A549 (cell line): ENCODE data around the gene PKDREJ. TPM values are rescaled to one million over a fixed set of nuclear protein-coding genes. Genes with fewer than 3 reads are reported as not detected.
"Not testable (repeated sequence)": the region's sequence is repeated elsewhere in the genome, so short reads cannot be mapped to it uniquely, and the experiment has no call there.

ENCODE experiments used
- ATAC-seq, 2 experiments: fragments of 200-7000 bp in 1 of 2; fragments of >200 bp in 1 of 2; cut with Nextera tagmentation in 1 of 2; cut with Tn5 transposase in 1 of 2; 3 replicates each; pipeline versions ENCODE4 v1.8.0 to v1.9.1; 2018 to 2020; ENCODE audit warnings: mild to moderate bottlenecking in 1 of 2, moderate library complexity in 1 of 2
- CTCF ChIA-PET: fragments of 300-600 bp; sonication (Branson Sonifier 250); formaldehyde crosslinking; extraction: SDS; loops from one replicate; lab custom pipeline; 2021; ENCODE audit warnings: antibody characterized with exemption, inconsistent platforms; lab: Yijun Ruan, JAX
- POLR2A ChIA-PET: fragments of 350-600 bp; formaldehyde crosslinking; extraction: SDS; loops from one replicate; lab custom pipeline; 2021; ENCODE audit warnings: antibody characterized with exemption, inconsistent platforms; lab: Yijun Ruan, JAX
- DNase-seq, 2 experiments: peaks; one replicate each; pipeline versions ENCODE4 v3.0.0 to v3.0.0-alpha.2; 2011 to 2016; ENCODE audit warnings: low read depth in 1 of 2, low spot score in 1 of 2
- FAIRE-seq: peaks from 2 replicates; lab custom pipeline; 2011; peaks lifted over from hg19 to GRCh38; lab: Jason Lieb, UNC
- H3K27ac ChIP-seq, 2 experiments: fragments of >200 bp; sonication (Bioruptor Twin); formaldehyde crosslinking; 3 replicates each; pipeline ENCODE4 v1.5.1; 2016 to 2017
- H3K4me1 ChIP-seq: fragments of >200 bp; sonication (Bioruptor Twin); formaldehyde crosslinking; 3 replicates; pipeline ENCODE4 v1.6.1; 2016
- H3K4me2 ChIP-seq: fragments of >200 bp; sonication (Bioruptor Twin); formaldehyde crosslinking; 3 replicates; pipeline ENCODE4 v1.6.1; 2016
- H3K4me3 ChIP-seq: fragments of >200 bp; sonication (Bioruptor Twin); formaldehyde crosslinking; 3 replicates; pipeline ENCODE4 v1.5.1; 2016
- H3K9me3 ChIP-seq: fragments of >200 bp; sonication (Bioruptor Twin); formaldehyde crosslinking; 3 replicates; pipeline ENCODE4 v1.6.1; 2016
- CEBPB ChIP-seq, 2 experiments: fragments of >200 bp in 1 of 2; sonication (Bioruptor Twin) in 1 of 2; formaldehyde crosslinking in 1 of 2; IDR thresholded peaks; 2 replicates each; pipeline ENCODE4 v1.6.1; 2012 to 2016
- EP300 ChIP-seq, 2 experiments: fragments of >200 bp; sonication (Bioruptor Twin); formaldehyde crosslinking; IDR thresholded peaks; 2 replicates in 1 of 2; 3 replicates in 1 of 2; pipeline ENCODE4 v1.6.1; 2016 to 2017
- GATA3 ChIP-seq: IDR thresholded peaks from 2 replicates; pipeline ENCODE4 v1.6.1; 2012; ENCODE audit warnings: borderline replicate concordance
- HEYL ChIP-seq: fragments of 250-450 bp; sonication (Bioruptor Pico); IDR thresholded peaks from 2 replicates; pipeline ENCODE4 v1.8.0; 2021; ENCODE audit warnings: mild to moderate bottlenecking, moderate library complexity
- JUN ChIP-seq, 2 experiments: fragments of >200 bp; sonication (Bioruptor Twin); formaldehyde crosslinking; IDR thresholded peaks; 2 replicates in 1 of 2; 3 replicates in 1 of 2; pipeline ENCODE4 v1.6.1; 2016 to 2017
- MAZ ChIP-seq: fragments of 150-350 bp; IDR thresholded peaks from 2 replicates; pipeline ENCODE4 v1.6.1; 2014; ENCODE audit warnings: antibody characterized with exemption, low read depth, low read length, borderline replicate concordance
- MYC ChIP-seq: IDR thresholded peaks from 2 replicates; pipeline ENCODE4 v1.6.1; 2012; ENCODE audit warnings: mild to moderate bottlenecking, inconsistent platforms, low read length, improper control_type of control experiment, borderline replicate concordance
- NFE2L2 ChIP-seq: fragments of 150-350 bp; conservative IDR thresholded peaks from 2 replicates; pipeline ENCODE4 v1.6.1; 2014; ENCODE audit warnings: low read length
- NPAS2 ChIP-seq: fragments of 250-450 bp; sonication (Bioruptor Pico); IDR thresholded peaks from 2 replicates; pipeline ENCODE4 v1.8.0; 2022; ENCODE audit warnings: mild to moderate bottlenecking, moderate library complexity, borderline replicate concordance
- NR3C1 ChIP-seq: fragments of >200 bp; sonication (Bioruptor Twin); formaldehyde crosslinking; IDR thresholded peaks from 3 replicates; pipeline ENCODE4 v1.6.1; 2017
- SREBF2 ChIP-seq: fragments of 450-650 bp; IDR thresholded peaks from 2 replicates; pipeline ENCODE4 v1.6.1; 2014; ENCODE audit warnings: mild to moderate bottlenecking, moderate library complexity
- TFCP2L1 ChIP-seq: fragments of 250-450 bp; sonication (Bioruptor Pico); IDR thresholded peaks from 2 replicates; pipeline ENCODE4 v1.5.0; 2021; ENCODE audit warnings: mild to moderate bottlenecking
- ZSCAN20 ChIP-seq: fragments of 250-450 bp; sonication (Bioruptor Pico); IDR thresholded peaks from 2 replicates; pipeline ENCODE4 v1.8.0; 2022; ENCODE audit warnings: mild to moderate bottlenecking, moderate library complexity
- WGBS: methylation state at CpG from one replicate; pipeline ENCODE4 v1.1.6; 2017; ENCODE audit errors: missing lambda C conversion rate; 5-methylcytosine and 5-hydroxymethylcytosine counted together
- polyA minus RNA-seq: library from RNA; depleted of rRNA, polyadenylated mRNA; stranded (reverse); fragments of >200 nt; gene quantifications from 2 replicates; pipeline ENCODE4 v1.2.3, GENCODE V29; 2011; rRNA and poly(A)+ RNA removed
- polyA plus RNA-seq, 4 experiments: library from polyadenylated mRNA; depleted of rRNA in 3 of 4; stranded (reverse); fragments of >200 nt; fragmentation: RNase III in 1 of 4; extraction: RNeasy Plus Mini Kit Qiagen cat#74134 plus additional on column Dnase treatment in 1 of 4; gene quantifications; 2 replicates in 3 of 4; 3 replicates in 1 of 4; pipeline ENCODE4 v1.2.3, GENCODE V29; 2011 to 2017
- TF ChIP-seq, protein P1 (sequence below): fragments of 250-450 bp; sonication (Bioruptor Pico); IDR thresholded peaks from 2 replicates; pipeline ENCODE4 v1.5.0; 2021; ENCODE audit warnings: mild to moderate bottlenecking, moderate library complexity, borderline replicate concordance
- TF ChIP-seq, protein P2 (sequence below): fragments of >200 bp; sonication (Bioruptor Twin); formaldehyde crosslinking; IDR thresholded peaks from 3 replicates; pipeline ENCODE4 v1.5.1; 2016

PKDREJ gene, protein sequence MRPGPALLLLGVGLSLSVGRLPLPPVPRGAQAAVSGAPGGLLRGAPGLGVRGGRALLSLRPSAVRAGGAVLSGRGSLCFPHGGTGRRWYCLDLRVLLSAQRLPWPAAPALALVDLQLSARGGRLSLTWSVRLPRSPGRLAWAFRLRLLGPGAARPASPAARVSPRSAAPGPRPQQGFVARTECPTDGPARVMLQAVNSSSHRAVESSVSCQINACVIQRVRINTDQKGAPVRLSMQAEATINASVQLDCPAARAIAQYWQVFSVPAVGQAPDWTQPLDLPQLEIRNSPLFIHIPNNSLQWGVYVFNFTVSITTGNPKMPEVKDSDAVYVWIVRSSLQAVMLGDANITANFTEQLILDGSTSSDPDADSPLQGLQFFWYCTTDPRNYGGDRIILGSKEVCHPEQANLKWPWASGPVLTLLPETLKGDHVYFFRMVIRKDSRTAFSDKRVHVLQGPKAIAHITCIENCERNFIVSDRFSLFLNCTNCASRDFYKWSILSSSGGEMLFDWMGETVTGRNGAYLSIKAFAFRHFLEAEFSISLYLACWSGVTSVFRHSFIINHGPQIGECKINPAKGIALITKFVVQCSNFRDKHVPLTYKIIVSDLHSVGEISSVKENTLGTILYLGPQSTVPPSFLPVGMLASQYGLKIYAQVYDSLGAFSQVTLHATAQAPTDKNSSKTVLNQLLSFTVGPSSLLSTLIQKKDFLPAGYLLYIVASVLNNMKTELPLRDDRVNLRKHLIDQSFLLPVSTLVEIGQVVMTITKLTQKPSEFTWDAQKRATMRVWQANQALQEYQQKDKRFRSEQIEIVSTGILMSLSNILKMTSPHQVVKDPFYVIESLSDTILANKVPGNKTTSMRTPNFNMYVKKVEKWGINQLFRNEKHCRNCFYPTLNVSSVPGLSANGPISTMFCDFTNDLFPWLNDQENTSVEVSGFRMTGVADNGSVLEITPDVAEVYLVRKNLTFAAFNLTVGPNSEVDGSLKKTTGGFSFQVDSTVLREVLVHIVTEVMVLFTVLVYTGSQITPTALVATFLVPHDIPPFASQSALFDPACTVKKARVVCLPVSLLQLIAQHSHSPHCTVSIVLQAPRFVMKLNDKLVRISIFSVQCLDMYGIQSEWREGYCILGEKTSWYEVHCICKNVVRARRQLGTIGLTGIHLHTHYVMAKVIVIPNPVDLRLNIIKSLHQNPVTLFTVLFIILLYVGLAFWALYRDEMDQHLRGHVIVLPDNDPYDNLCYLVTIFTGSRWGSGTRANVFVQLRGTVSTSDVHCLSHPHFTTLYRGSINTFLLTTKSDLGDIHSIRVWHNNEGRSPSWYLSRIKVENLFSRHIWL (N-terminal part only)
- polyA plus RNA-seq (2011; rRNA removed) (not detected in 2 replicates), polyA plus RNA-seq (2017; fragmentation: RNase III; extraction: RNeasy Plus Mini Kit Qiagen cat#74134 plus additional on column Dnase treatment) (not detected in 3 replicates), polyA minus RNA-seq (0.04 TPM in 1 of 2 replicates, not detected in the other)
- polyA plus RNA-seq (2012; cell fraction: cytosol; rRNA removed): not detected in 2 replicates
- not detected in 2 replicates for polyA plus RNA-seq (2012; cell fraction: nucleus; rRNA removed)

GRCh38 chr22:46263216-46263590 lies at the start of gene PKDREJ:
Gene PKDREJ, minus strand, starts transcription at chr22:46263343. Its CDS starts 21 bp downstream, at chr22:46263322.
- no peak within 1 kb of the TSS for H3K4me2 ChIP-seq
- no peak within 1 kb of the TSS for H3K27ac ChIP-seq
- H3K4me3 ChIP-seq: no peak within 1 kb of the TSS
- H3K9me3 ChIP-seq: peaks cover 6% of the 10 kb centered on the region; the same call in 1 of the 3 replicates
- no peak for TF ChIP-seq ZSCAN20 (CRISPR knock-in tag)
- no peak for TF ChIP-seq CEBPB (IDR thresholded peaks at IDR 0.05)
- TF ChIP-seq NPAS2 (CRISPR knock-in tag): no peak
- TF ChIP-seq MYC: no peak
- no peak for TF ChIP-seq EP300 (IDR thresholded peaks at IDR 0.05)
- no peak for TF ChIP-seq HEYL (CRISPR knock-in tag)
- no peak for TF ChIP-seq SREBF2
- TF ChIP-seq NFE2L2: no peak
- TF ChIP-seq, protein P1, sequence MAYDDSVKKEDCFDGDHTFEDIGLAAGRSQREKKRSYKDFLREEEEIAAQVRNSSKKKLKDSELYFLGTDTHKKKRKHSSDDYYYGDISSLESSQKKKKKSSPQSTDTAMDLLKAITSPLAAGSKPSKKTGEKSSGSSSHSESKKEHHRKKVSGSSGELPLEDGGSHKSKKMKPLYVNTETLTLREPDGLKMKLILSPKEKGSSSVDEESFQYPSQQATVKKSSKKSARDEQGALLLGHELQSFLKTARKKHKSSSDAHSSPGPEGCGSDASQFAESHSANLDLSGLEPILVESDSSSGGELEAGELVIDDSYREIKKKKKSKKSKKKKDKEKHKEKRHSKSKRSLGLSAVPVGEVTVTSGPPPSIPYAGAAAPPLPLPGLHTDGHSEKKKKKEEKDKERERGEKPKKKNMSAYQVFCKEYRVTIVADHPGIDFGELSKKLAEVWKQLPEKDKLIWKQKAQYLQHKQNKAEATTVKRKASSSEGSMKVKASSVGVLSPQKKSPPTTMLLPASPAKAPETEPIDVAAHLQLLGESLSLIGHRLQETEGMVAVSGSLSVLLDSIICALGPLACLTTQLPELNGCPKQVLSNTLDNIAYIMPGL (CRISPR knock-in tag): no peak
- TF ChIP-seq MAZ: no peak
- no peak for TF ChIP-seq TFCP2L1 (CRISPR knock-in tag)
- no peak for TF ChIP-seq NR3C1
- TF ChIP-seq, protein P2, sequence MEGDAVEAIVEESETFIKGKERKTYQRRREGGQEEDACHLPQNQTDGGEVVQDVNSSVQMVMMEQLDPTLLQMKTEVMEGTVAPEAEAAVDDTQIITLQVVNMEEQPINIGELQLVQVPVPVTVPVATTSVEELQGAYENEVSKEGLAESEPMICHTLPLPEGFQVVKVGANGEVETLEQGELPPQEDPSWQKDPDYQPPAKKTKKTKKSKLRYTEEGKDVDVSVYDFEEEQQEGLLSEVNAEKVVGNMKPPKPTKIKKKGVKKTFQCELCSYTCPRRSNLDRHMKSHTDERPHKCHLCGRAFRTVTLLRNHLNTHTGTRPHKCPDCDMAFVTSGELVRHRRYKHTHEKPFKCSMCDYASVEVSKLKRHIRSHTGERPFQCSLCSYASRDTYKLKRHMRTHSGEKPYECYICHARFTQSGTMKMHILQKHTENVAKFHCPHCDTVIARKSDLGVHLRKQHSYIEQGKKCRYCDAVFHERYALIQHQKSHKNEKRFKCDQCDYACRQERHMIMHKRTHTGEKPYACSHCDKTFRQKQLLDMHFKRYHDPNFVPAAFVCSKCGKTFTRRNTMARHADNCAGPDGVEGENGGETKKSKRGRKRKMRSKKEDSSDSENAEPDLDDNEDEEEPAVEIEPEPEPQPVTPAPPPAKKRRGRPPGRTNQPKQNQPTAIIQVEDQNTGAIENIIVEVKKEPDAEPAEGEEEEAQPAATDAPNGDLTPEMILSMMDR: no peak
- no peak for TF ChIP-seq JUN (IDR thresholded peaks at IDR 0.05)
- no peak for TF ChIP-seq GATA3
- TF ChIP-seq, all 56 proteins: peak for 0
- H3K4me1 ChIP-seq: peaks cover 5% of the 10 kb centered on the region; the same call in 1 of the 3 replicates
- CTCF ChIA-PET: no interaction called here
- POLR2A ChIA-PET: no interaction called here
- DNase-seq (no peak), ATAC-seq (no peak), FAIRE-seq (no peak)
- 90% methylated on average over 25 of the region's 30 CpGs for WGBS

DNA sequence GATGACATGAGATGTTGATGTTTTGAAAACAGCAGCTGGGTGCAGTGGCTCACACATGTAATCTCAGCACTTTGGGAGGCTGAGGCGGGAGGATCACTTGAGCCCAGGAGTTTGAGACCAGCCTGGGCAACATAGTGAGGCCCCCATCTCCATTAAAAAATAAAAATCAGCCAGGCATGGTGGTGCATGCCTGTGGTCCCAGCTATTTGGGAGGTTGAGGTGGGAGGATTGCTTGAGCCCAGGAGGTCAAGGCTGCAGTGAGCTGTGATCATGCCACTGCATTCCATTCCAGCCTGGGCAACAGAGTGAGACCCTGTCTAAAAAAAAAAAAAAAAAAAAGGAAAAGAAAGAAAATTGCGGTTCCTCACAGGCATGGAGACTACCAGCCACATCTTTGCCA lies 49.7 kb upstream of the PKDREJ start:
- H3K4me2 ChIP-seq, H3K4me1 ChIP-seq, H3K9me3 ChIP-seq, ATAC-seq, H3K4me3 ChIP-seq, H3K27ac ChIP-seq, DNase-seq, POLR2A ChIA-PET, FAIRE-seq: not testable (repeated sequence)
- CTCF ChIA-PET: interaction anchor here (0.6 to 20.1 kb wide), 12 partner anchors 10 to 319 kb away, joined by 3 to 272 read pairs (median 4); no protein-coding TSS in a partner anchor
- WGBS: 88% methylated on average over 2 of the region's 2 CpGs
